HEK293 (cell line): ENCODE results near the gene SLC35E1.

Source experiments
- FEZF1 ChIP-seq: fragments of 450-650 bp; formaldehyde crosslinking; IDR thresholded peaks from 2 replicates; pipeline ENCODE4 v1.5.1; 2016; ENCODE audit warnings: missing biosample characterization, missing genetic modification characterization
- GLI4 ChIP-seq: fragments of 450-650 bp; formaldehyde crosslinking; IDR thresholded peaks from 2 replicates; pipeline ENCODE4 v1.5.1; 2016; ENCODE audit warnings: missing biosample characterization, missing genetic modification characterization
- INSM2 ChIP-seq: fragments of 450-650 bp; formaldehyde crosslinking; IDR thresholded peaks from 2 replicates; pipeline ENCODE4 v1.5.1; 2016; ENCODE audit warnings: missing biosample characterization, missing genetic modification characterization
- KLF1 ChIP-seq: fragments of 450-650 bp; formaldehyde crosslinking; IDR thresholded peaks from 2 replicates; pipeline ENCODE4 v1.5.1; 2016; ENCODE audit warnings: missing biosample characterization, missing genetic modification characterization
- PBX3 ChIP-seq: sonication (generic); formaldehyde crosslinking; IDR thresholded peaks from 2 replicates; pipeline ENCODE4 v1.8.1; 2022; ENCODE audit warnings: mild to moderate bottlenecking, moderate library complexity, missing genetic modification reagents
- PRDM2 ChIP-seq: fragments of 450-650 bp; formaldehyde crosslinking; IDR thresholded peaks from 2 replicates; pipeline ENCODE4 v1.5.1; 2016; ENCODE audit warnings: missing biosample characterization, missing genetic modification characterization, borderline replicate concordance
- ZBTB26 ChIP-seq: fragments of 450-650 bp; formaldehyde crosslinking; optimal IDR thresholded peaks from 2 replicates; pipeline ENCODE3; 2016; ENCODE audit warnings: missing biosample characterization, mild to moderate bottlenecking, missing genetic modification characterization
- ZBTB48 ChIP-seq: fragments of 450-650 bp; formaldehyde crosslinking; IDR thresholded peaks from 2 replicates; pipeline ENCODE4 v1.5.1; 2016; ENCODE audit warnings: missing biosample characterization, missing genetic modification characterization
- ZEB2 ChIP-seq: fragments of 450-650 bp; formaldehyde crosslinking; IDR thresholded peaks from 2 replicates; pipeline ENCODE4 v1.5.1; 2016; ENCODE audit warnings: missing biosample characterization, missing genetic modification characterization
- ZNF174 ChIP-seq: fragments of 450-650 bp; formaldehyde crosslinking; IDR thresholded peaks from 2 replicates; pipeline ENCODE4 v1.5.0; 2017; ENCODE audit warnings: missing biosample characterization, mild to moderate bottlenecking, missing genetic modification characterization
- ZNF184 ChIP-seq: fragments of 450-650 bp; IDR thresholded peaks from 2 replicates; pipeline ENCODE4 v1.5.1; 2018; ENCODE audit warnings: missing biosample characterization, mild to moderate bottlenecking, missing genetic modification characterization
- ZNF292 ChIP-seq: fragments of 450-650 bp; formaldehyde crosslinking; IDR thresholded peaks from 2 replicates; pipeline ENCODE4 v1.5.1; 2016; ENCODE audit warnings: low read depth, missing biosample characterization, missing genetic modification characterization, borderline replicate concordance
- ZNF335 ChIP-seq: fragments of 450-650 bp; formaldehyde crosslinking; conservative IDR thresholded peaks from 2 replicates; pipeline ENCODE4 v1.5.1; 2016; ENCODE audit warnings: missing biosample characterization, missing genetic modification characterization
- ZNF341 ChIP-seq: fragments of 450-650 bp; formaldehyde crosslinking; IDR thresholded peaks from 2 replicates; pipeline ENCODE4; 2016; ENCODE audit warnings: low read depth, missing biosample characterization, missing genetic modification characterization
- ZNF416 ChIP-seq: fragments of 450-650 bp; formaldehyde crosslinking; IDR thresholded peaks from 2 replicates; pipeline ENCODE4 v1.5.1; 2016; ENCODE audit warnings: missing biosample characterization, missing genetic modification characterization
- ZNF596 ChIP-seq: fragments of 450-650 bp; IDR thresholded peaks from 2 replicates; pipeline ENCODE4 v1.5.0; 2018; ENCODE audit warnings: missing biosample characterization, mild to moderate bottlenecking, missing genetic modification characterization, moderate library complexity
- ZNF747 ChIP-seq: fragments of 450-650 bp; formaldehyde crosslinking; IDR thresholded peaks from 2 replicates; pipeline ENCODE4 v1.5.1; 2016; ENCODE audit warnings: missing biosample characterization, missing genetic modification characterization
- ZNF837 ChIP-seq: fragments of 450-650 bp; formaldehyde crosslinking; IDR thresholded peaks from 2 replicates; pipeline ENCODE4 v1.5.1; 2016; ENCODE audit warnings: missing biosample characterization, missing genetic modification characterization
- TF ChIP-seq, protein P1 (sequence below): fragments of 450-650 bp; formaldehyde crosslinking; IDR thresholded peaks from 2 replicates; pipeline ENCODE4 v1.5.1; 2016; ENCODE audit warnings: missing biosample characterization, missing genetic modification characterization
- TF ChIP-seq, protein P2 (sequence below): fragments of 450-650 bp; formaldehyde crosslinking; IDR thresholded peaks from 2 replicates; pipeline ENCODE4 v1.5.1; 2016; ENCODE audit warnings: missing biosample characterization, missing genetic modification characterization

The SLC35E1 gene

DNA sequence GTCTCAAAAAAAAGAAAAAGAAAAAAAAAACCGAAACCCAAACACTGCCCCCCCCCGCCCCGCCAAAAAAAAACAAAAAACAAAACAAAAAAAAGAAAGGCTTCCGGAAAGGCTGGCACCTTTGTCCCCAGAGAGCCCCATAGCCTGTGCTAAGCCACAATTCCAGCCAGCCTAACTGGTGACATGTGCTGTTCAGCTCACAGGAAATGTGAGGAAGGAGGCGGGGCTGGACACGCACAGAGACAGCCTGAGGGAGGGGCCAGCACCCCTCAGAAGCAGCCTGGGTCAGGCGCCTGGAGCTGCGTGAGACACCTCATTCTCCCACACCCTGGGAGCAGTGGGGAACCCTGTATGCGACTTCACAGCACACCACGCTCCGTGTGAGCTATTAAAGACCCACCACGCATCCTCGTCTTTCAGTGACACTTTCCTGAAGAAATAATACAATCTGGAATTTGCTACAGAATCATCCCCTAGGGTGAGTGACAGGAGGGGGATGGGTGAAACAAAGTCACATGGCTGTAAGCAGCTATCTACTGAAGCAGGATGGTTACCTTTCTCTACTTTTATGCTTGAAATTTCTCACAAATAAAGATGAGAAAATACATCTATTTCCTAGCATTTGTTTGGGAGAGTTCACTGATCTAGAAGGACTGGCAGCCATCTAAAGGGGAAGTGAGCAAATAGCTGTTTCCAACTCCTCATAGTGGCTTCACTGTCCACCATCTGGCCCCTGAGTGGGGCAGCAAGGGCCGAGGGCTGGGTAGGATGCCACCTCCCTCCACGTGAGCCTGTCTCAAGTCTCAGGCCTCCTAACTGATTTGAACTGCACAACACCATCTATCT, 12.3 kb upstream of the SLC35E1 start (continued):
- TF ChIP-seq, protein P1, sequence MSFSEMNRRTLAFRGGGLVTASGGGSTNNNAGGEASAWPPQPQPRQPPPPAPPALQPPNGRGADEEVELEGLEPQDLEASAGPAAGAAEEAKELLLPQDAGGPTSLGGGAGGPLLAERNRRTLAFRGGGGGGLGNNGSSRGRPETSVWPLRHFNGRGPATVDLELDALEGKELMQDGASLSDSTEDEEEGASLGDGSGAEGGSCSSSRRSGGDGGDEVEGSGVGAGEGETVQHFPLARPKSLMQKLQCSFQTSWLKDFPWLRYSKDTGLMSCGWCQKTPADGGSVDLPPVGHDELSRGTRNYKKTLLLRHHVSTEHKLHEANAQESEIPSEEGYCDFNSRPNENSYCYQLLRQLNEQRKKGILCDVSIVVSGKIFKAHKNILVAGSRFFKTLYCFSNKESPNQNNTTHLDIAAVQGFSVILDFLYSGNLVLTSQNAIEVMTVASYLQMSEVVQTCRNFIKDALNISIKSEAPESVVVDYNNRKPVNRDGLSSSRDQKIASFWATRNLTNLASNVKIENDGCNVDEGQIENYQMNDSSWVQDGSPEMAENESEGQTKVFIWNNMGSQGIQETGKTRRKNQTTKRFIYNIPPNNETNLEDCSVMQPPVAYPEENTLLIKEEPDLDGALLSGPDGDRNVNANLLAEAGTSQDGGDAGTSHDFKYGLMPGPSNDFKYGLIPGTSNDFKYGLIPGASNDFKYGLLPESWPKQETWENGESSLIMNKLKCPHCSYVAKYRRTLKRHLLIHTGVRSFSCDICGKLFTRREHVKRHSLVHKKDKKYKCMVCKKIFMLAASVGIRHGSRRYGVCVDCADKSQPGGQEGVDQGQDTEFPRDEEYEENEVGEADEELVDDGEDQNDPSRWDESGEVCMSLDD (tag by site-specific recombination): 0 out of 2 replicates have a peak, but pooled peaks have one; percentile 29
- no peak for TF ChIP-seq ZBTB26
- peak; percentile 63 for TF ChIP-seq ZNF335
- no peak for TF ChIP-seq GLI4 (tag by site-specific recombination)
- no peak for TF ChIP-seq PRDM2 (tag by site-specific recombination)
- TF ChIP-seq INSM2: no peak
- 0 out of 2 replicates have a peak, but pooled peaks have one; percentile 34 for TF ChIP-seq ZNF341
- no peak for TF ChIP-seq PBX3 (CRISPR knock-in tag)
- TF ChIP-seq, protein P2, sequence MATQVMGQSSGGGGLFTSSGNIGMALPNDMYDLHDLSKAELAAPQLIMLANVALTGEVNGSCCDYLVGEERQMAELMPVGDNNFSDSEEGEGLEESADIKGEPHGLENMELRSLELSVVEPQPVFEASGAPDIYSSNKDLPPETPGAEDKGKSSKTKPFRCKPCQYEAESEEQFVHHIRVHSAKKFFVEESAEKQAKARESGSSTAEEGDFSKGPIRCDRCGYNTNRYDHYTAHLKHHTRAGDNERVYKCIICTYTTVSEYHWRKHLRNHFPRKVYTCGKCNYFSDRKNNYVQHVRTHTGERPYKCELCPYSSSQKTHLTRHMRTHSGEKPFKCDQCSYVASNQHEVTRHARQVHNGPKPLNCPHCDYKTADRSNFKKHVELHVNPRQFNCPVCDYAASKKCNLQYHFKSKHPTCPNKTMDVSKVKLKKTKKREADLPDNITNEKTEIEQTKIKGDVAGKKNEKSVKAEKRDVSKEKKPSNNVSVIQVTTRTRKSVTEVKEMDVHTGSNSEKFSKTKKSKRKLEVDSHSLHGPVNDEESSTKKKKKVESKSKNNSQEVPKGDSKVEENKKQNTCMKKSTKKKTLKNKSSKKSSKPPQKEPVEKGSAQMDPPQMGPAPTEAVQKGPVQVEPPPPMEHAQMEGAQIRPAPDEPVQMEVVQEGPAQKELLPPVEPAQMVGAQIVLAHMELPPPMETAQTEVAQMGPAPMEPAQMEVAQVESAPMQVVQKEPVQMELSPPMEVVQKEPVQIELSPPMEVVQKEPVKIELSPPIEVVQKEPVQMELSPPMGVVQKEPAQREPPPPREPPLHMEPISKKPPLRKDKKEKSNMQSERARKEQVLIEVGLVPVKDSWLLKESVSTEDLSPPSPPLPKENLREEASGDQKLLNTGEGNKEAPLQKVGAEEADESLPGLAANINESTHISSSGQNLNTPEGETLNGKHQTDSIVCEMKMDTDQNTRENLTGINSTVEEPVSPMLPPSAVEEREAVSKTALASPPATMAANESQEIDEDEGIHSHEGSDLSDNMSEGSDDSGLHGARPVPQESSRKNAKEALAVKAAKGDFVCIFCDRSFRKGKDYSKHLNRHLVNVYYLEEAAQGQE (tag by site-specific recombination): no peak
- TF ChIP-seq ZEB2 (tag by site-specific recombination): no peak; the same call in 1 of the 2 replicates
- TF ChIP-seq ZNF292: no peak
- no peak for TF ChIP-seq ZNF184 (tag by site-specific recombination)
- no peak for TF ChIP-seq ZNF596
- TF ChIP-seq ZNF416 (tag by site-specific recombination): no peak
- TF ChIP-seq ZNF174: no peak
- no peak for TF ChIP-seq FEZF1 (tag by site-specific recombination)
- no peak for TF ChIP-seq ZNF747
- TF ChIP-seq ZBTB48 (tag by site-specific recombination): no peak
- no peak for TF ChIP-seq ZNF837 (tag by site-specific recombination)
- TF ChIP-seq KLF1 (tag by site-specific recombination): no peak
- TF ChIP-seq, all 188 proteins: peak for 19
